GM10266 (cell line): ENCODE results near the gene EHD1.
A peak's percentile ranks its signal among the peaks of the same experiment; 100 is the strongest.

Experiments used
- DNase-seq: peaks from one replicate; pipeline ENCODE4 v3.0.0; 2012; ENCODE audit errors: extremely low spot score
- CTCF ChIP-seq: IDR thresholded peaks from 2 replicates; pipeline ENCODE4 v1.5.1; 2012; ENCODE audit warnings: mild to moderate bottlenecking, low read depth; ENCODE audit not compliant: control insufficient read depth, insufficient read depth; ENCODE audit errors: missing control alignments

Gene EHD1

GRCh38 chr11:64877390-64878222 is 815 bp downstream of the EHD1 start:
- DNase-seq, result peak; percentile 73
- no peak for TF ChIP-seq CTCF

GRCh38 chr11:64876835-64877341 is 1.5 kb downstream of the EHD1 start:
- TF ChIP-seq CTCF, result no peak
- no peak for DNase-seq

GRCh38 chr11:64876229-64876750 is 2.1 kb downstream of the EHD1 start:
- DNase-seq, result no peak
- TF ChIP-seq CTCF, result no peak

- DNase-seq, result no peak
Measured at GRCh38 chr11:64875369-64876228, 2.8 kb downstream of the EHD1 start.

GRCh38 chr11:64874308-64875240 is 3.8 kb downstream of the EHD1 start:
- no peak for TF ChIP-seq CTCF
- no peak for DNase-seq

More at GRCh38 chr11:64875369-64876228, 2.8 kb downstream of the EHD1 start:
- TF ChIP-seq CTCF, result no peak

GRCh38 chr11:64872790-64873488 is 5.5 kb downstream of the EHD1 start:
- TF ChIP-seq CTCF, result no peak

More at GRCh38 chr11:64872790-64873488, 5.5 kb downstream of the EHD1 start:
- no peak for DNase-seq
